ENCODE data around the gene ADGRG2. TPM values are rescaled to one million over a fixed set of nuclear protein-coding genes. Genes with fewer than 3 reads are reported as not detected.

The ADGRG2 gene
- total RNA-seq, 3 donors from 2014 or later (not counting 1 experiment from before 2014, with no cell fraction given), result not detected

DNA sequence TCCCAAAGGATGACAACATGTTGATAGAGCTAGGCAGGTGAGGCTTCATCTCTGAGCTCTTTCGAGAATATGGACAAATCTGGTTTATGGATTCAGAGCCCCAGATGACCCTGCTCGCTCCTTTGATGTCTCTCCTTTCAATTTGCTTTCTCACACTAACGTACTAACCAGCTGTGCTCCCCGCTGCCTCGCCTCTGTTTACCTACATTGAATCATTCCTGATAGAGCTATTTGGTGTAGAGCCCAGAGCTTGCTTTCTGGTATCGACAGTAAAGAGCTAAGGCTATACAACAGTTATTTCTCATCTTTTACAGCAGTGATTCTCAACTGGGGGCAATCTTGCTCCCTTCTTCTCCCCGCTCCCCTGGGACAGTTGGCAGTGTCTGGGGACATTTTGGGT, 129.4 kb downstream of the ADGRG2 start:
- H3K4me1 Mint-ChIP-seq, result no peaks in the 10 kb centered on the region
- H3K9me3 Mint-ChIP-seq, result no peaks in the 10 kb centered on the region
- no peak for DNase-seq
- Histone ChIP-seq H3K9me3 (ENCODE audit: control insufficient read depth, insufficient read depth, low read length) (no peaks in the 10 kb centered on the region), H3K4me3 (ENCODE audit: low read length) (no peak overlapping the region), H3K27ac (ENCODE audit: low read length) (no peak overlapping the region), H3K27me3 (ENCODE audit: control insufficient read depth, insufficient read depth, low read length) (no peaks in the 10 kb centered on the region), H3K4me1 (ENCODE audit: control insufficient read depth, insufficient read depth, low read length) (no peaks in the 10 kb centered on the region), H3K36me3 (ENCODE audit: control insufficient read depth, insufficient read depth, low read length) (no peaks in the 10 kb centered on the region)
- no peak overlapping the region for H3K4me3 Mint-ChIP-seq
- WGBS (ENCODE audit: insufficient coverage), result 100% methylated on average over 6 of the region's 7 CpGs
- ATAC-seq, result no peak
- intact Hi-C loops (cut with micrococcal nuclease), result no loop called here
- TF ChIP-seq CTCF (IDR thresholded peaks at IDR 0.05), result no peak
- H3K36me3 Mint-ChIP-seq, result no peaks in the 10 kb centered on the region
- H3K27ac Mint-ChIP-seq, result no peak overlapping the region
- H3K27me3 Mint-ChIP-seq (ENCODE audit: low read depth in 2 of 2), result peaks cover 0 to 2% of the 10 kb centered on the region in 2 donors

- intact Hi-C loops (cut with micrococcal nuclease), result no loop called here
- peak overlapping the region; percentile 90 for H3K4me3 ChIP-seq (ENCODE audit: low read length)
- no peak for DNase-seq
- Mint-ChIP-seq H3K36me3 (no peaks in the 10 kb centered on the region), H3K9me3 (no peaks in the 10 kb centered on the region), H3K27me3 (ENCODE audit: low read depth in 2 of 2) (no peaks in the 10 kb centered on the region), H3K4me1 (peaks cover 13 to 14% of the 10 kb centered on the region in 2 donors), H3K27ac (peak overlapping the region; percentile 85 to 87), H3K4me3 (peak overlapping the region; percentile 80)
- H3K4me1 ChIP-seq (ENCODE audit: control insufficient read depth, insufficient read depth, low read length), result peaks cover 7% of the 10 kb centered on the region
- H3K27ac ChIP-seq (ENCODE audit: low read length), result peak overlapping the region; percentile 97
- H3K36me3 ChIP-seq (ENCODE audit: control insufficient read depth, insufficient read depth, low read length), result no peaks in the 10 kb centered on the region
- no peak for ATAC-seq
- H3K27me3 ChIP-seq (ENCODE audit: control insufficient read depth, insufficient read depth, low read length), result no peaks in the 10 kb centered on the region
- no peak for TF ChIP-seq CTCF (IDR thresholded peaks at IDR 0.05)
- H3K9me3 ChIP-seq (ENCODE audit: control insufficient read depth, insufficient read depth, low read length), result no peaks in the 10 kb centered on the region
- 11% methylated on average over 4 of the region's 4 CpGs for WGBS (ENCODE audit: insufficient coverage)
These were observed 137.2 kb downstream of the ADGRG2 start for GRCh38 chrX:18985186-18985435.

- WGBS (ENCODE audit: insufficient coverage), result under 1% methylated on average over 69 of the region's 71 CpGs
- intact Hi-C loops (cut with micrococcal nuclease), result no loop called here
These were observed 137.7 kb downstream of the ADGRG2 start for GRCh38 chrX:18984381-18985185.

More at GRCh38 chrX:18984381-18985185, 137.7 kb downstream of the ADGRG2 start:
- Histone ChIP-seq H3K27me3 (ENCODE audit: control insufficient read depth, insufficient read depth, low read length) (no peaks in the 10 kb centered on the region), H3K36me3 (ENCODE audit: control insufficient read depth, insufficient read depth, low read length) (no peaks in the 10 kb centered on the region), H3K27ac (ENCODE audit: low read length) (peak overlapping the region; percentile 97), H3K4me1 (ENCODE audit: control insufficient read depth, insufficient read depth, low read length) (peaks cover 7% of the 10 kb centered on the region), H3K4me3 (ENCODE audit: low read length) (peak overlapping the region; percentile 90), H3K9me3 (ENCODE audit: control insufficient read depth, insufficient read depth, low read length) (no peaks in the 10 kb centered on the region)
- H3K27me3 Mint-ChIP-seq (ENCODE audit: low read depth in 2 of 2), result no peaks in the 10 kb centered on the region
- DNase-seq (peak; percentile 74 to 90), ATAC-seq (peak; percentile 84 to 96 (median 85))
- H3K4me1 Mint-ChIP-seq, result peaks cover 13 to 14% of the 10 kb centered on the region in 2 donors
- H3K9me3 Mint-ChIP-seq, result no peaks in the 10 kb centered on the region
- TF ChIP-seq CTCF (IDR thresholded peaks at IDR 0.05), result peak; percentile 34
- H3K27ac Mint-ChIP-seq, result peak overlapping the region; percentile 85 to 87
- peak overlapping the region; percentile 80 for H3K4me3 Mint-ChIP-seq
- H3K36me3 Mint-ChIP-seq, result no peaks in the 10 kb centered on the region

All from natural killer cell (primary cell).